GM21515 (cell line): ENCODE data around the gene SYTL2.
"Not testable (repeated sequence)": the region's sequence is repeated elsewhere in the genome, so short reads cannot be mapped to it uniquely, and the experiment has no call there.

Experiments
- ATAC-seq: cut with Tn5 transposase; IDR thresholded peaks from one replicate; pipeline ENCODE4 v1.9.1; 2021; ENCODE audit not compliant: unreplicated experiment

Gene SYTL2

GRCh38 chr11:85810871-85811611 lies at the start of gene SYTL2:
Gene SYTL2, minus strand, starts transcription at chr11:85811141. Its CDS starts 53,416 bp downstream, at chr11:85757725.
- ATAC-seq: peak; percentile 83

GRCh38 chr11:85859541-85859940 lies 48.6 kb upstream of the SYTL2 start:
- not testable (repeated sequence) for ATAC-seq

GRCh38 chr11:85857098-85857497 lies 46.2 kb upstream of the SYTL2 start:
- ATAC-seq: no peak

GRCh38 chr11:85855341-85855656 lies 44.4 kb upstream of the SYTL2 start, which contains the start of gene CCDC83:
Gene CCDC83, plus strand, starts transcription at chr11:85855383. Its CDS starts 9,741 bp downstream, at chr11:85865124.
- no peak for ATAC-seq

- peak; percentile 99 for ATAC-seq
These were observed 43.8 kb upstream of the SYTL2 start for GRCh38 chr11:85854557-85855340.

GRCh38 chr11:85854212-85854556 lies 43.2 kb upstream of the SYTL2 start:
- no peak for ATAC-seq

- ATAC-seq: not testable (repeated sequence)
These were observed 42.6 kb upstream of the SYTL2 start for GRCh38 chr11:85853541-85853940.

GRCh38 chr11:85852754-85853153 lies 41.8 kb upstream of the SYTL2 start:
- not testable (repeated sequence) for ATAC-seq

GRCh38 chr11:85848556-85848955 lies 37.6 kb upstream of the SYTL2 start:
- no peak for ATAC-seq

- ATAC-seq: no peak
These were observed 37.1 kb upstream of the SYTL2 start for GRCh38 chr11:85848006-85848405.

GRCh38 chr11:85847436-85847835 lies 36.5 kb upstream of the SYTL2 start:
- ATAC-seq: no peak

- ATAC-seq: no peak
These were observed 34.2 kb upstream of the SYTL2 start for GRCh38 chr11:85845124-85845631.

- no peak for ATAC-seq
These were observed 33.6 kb upstream of the SYTL2 start for GRCh38 chr11:85844439-85845123.

- ATAC-seq: no peak
These were observed 33.0 kb upstream of the SYTL2 start for GRCh38 chr11:85843929-85844328.

- not testable (repeated sequence) for ATAC-seq
These were observed 30.0 kb upstream of the SYTL2 start for GRCh38 chr11:85840932-85841331.

GRCh38 chr11:85835729-85836128 lies 24.8 kb upstream of the SYTL2 start:
- no peak for ATAC-seq

GRCh38 chr11:85835263-85835662 lies 24.3 kb upstream of the SYTL2 start:
- no peak for ATAC-seq

GRCh38 chr11:85831050-85831449 lies 20.1 kb upstream of the SYTL2 start:
- ATAC-seq: no peak

- no peak for ATAC-seq
These were observed 18.2 kb upstream of the SYTL2 start for GRCh38 chr11:85829172-85829571.

- no peak for ATAC-seq
These were observed 17.7 kb upstream of the SYTL2 start for GRCh38 chr11:85828640-85828978.

GRCh38 chr11:85827748-85828639 lies 17.1 kb upstream of the SYTL2 start:
- no peak for ATAC-seq
